ENCODE results near the gene SPATA17.

- TF ChIP-seq CTCF (conservative IDR thresholded peaks at IDR 0.05 in 1 of 2, IDR thresholded peaks at IDR 0.05 in 1 of 2; ENCODE audit: extremely low read depth in 1 of 2, insufficient read depth in 1 of 2, low read depth in 1 of 2, low read length in 2 of 2) (no peak), EZH2 (IDR thresholded peaks at IDR 0.05; ENCODE audit: borderline replicate concordance, low read length) (no peak)
Measured at GRCh38 chr1:217892750-217893149, 261.6 kb downstream of the SPATA17 start.
